Upper lobe of right lung (tissue), 1 donor: ENCODE data around the gene SLC25A3. TPM values are rescaled to one million over a fixed set of nuclear protein-coding genes. Genes with fewer than 3 reads are reported as not detected.

Source experiments
- ATAC-seq: fragments of 200-7000 bp; cut with Tn5 transposase; one replicate; pipeline ENCODE4 v1.9.1; 2020; ENCODE audit warnings: mild to moderate bottlenecking, moderate library complexity
- DNase-seq: peaks from one replicate; pipeline ENCODE4 v3.0.0-alpha.2; 2020
- H3K27ac ChIP-seq: fragments of 200-600 bp; one replicate; pipeline ENCODE4 v1.8.0; 2022
- H3K27me3 ChIP-seq: fragments of 200-600 bp; one replicate; pipeline ENCODE4 v1.8.0; 2022; ENCODE audit warnings: mild to moderate bottlenecking
- H3K36me3 ChIP-seq: fragments of 200-600 bp; one replicate; pipeline ENCODE4 v1.8.0; 2022
- H3K4me1 ChIP-seq: fragments of 200-600 bp; one replicate; pipeline ENCODE4 v1.8.0; 2022
- H3K4me3 ChIP-seq: fragments of 200-600 bp; one replicate; pipeline ENCODE4 v1.8.0; 2022; ENCODE audit warnings: mild to moderate bottlenecking
- H3K9me3 ChIP-seq: fragments of 200-600 bp; one replicate; pipeline ENCODE4 v1.8.0; 2022
- intact Hi-C: fragments of 100-400 bp; cut with DNase I; formaldehyde crosslinking; loops from one replicate; pipeline ENCODE4 v1.11.0; 2022
- total RNA-seq: library from RNA; stranded (reverse); fragmentation: NEBNext Ultra II Directional; extraction: Animal tissue kit (Norgen Biotek cat#: 25700); gene quantifications from one replicate; pipeline ENCODE4 v1.2.1, GENCODE V29; 2021
- TF ChIP-seq, protein P1 (sequence below): fragments of 200-600 bp; IDR thresholded peaks from one replicate; pipeline ENCODE4 v1.8.0; 2022; ENCODE audit warnings: antibody characterized with exemption
- donor health status: DM: no; HTN: yes; CAD: no; lungs with severe emphysema.

Gene SLC25A3
- total RNA-seq, 1 donor from 2014 or later = 355 TPM

GRCh38 chr12:98644433-98644711, 50.9 kb downstream of the SLC25A3 start:
- intact Hi-C loops = no loop called here
- TF ChIP-seq, protein P1, sequence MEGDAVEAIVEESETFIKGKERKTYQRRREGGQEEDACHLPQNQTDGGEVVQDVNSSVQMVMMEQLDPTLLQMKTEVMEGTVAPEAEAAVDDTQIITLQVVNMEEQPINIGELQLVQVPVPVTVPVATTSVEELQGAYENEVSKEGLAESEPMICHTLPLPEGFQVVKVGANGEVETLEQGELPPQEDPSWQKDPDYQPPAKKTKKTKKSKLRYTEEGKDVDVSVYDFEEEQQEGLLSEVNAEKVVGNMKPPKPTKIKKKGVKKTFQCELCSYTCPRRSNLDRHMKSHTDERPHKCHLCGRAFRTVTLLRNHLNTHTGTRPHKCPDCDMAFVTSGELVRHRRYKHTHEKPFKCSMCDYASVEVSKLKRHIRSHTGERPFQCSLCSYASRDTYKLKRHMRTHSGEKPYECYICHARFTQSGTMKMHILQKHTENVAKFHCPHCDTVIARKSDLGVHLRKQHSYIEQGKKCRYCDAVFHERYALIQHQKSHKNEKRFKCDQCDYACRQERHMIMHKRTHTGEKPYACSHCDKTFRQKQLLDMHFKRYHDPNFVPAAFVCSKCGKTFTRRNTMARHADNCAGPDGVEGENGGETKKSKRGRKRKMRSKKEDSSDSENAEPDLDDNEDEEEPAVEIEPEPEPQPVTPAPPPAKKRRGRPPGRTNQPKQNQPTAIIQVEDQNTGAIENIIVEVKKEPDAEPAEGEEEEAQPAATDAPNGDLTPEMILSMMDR = peak; percentile 6
- Histone ChIP-seq H3K27me3 (no peaks in the 10 kb centered on the region), H3K9me3 (no peaks in the 10 kb centered on the region), H3K36me3 (peaks cover 10% of the 10 kb centered on the region), H3K4me1 (peaks cover 18% of the 10 kb centered on the region), H3K4me3 (peak overlapping the region; percentile 96), H3K27ac (peak overlapping the region; percentile 88)
- DNase-seq (no peak), ATAC-seq (peak; percentile 5)

DNA sequence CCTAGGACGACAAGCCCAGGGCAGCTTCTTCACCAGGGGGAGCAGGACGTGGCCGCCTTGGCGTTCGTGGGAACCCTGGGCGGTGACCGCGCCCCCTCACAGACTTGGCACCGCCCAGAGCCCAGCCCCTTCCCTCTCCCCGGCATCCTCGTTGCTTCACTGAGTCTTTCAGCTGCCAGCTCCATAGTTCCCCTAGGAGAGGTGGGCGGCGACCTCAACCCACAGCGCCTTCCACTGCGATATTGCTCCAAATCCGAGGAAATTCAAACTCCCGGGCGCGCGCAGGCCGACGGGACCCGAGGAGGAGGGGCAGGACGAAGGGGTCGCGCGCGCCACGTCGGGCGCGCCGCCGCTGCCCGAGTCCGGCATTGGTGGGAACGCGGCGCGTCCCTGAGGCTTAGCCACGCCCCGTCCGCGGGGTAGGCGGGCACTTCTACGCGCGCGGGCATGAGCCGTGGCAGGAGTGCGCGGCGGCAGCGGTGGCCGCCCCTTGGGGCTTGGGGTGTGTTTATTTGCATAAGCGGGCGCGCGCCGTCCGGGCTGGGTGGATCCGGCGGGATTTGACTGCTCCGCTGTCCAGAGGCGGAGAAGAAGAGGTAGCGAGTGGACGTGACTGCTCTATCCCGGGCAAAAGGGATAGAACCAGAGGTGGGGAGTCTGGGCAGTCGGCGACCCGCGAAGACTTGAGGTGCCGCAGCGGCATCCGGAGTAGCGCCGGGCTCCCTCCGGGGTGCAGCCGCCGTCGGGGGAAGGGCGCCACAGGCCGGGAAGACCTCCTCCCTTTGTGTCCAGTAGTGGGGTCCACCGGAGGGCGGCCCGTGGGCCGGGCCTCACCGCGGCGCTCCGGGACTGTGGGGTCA, 51.5 kb downstream of the SLC25A3 start, which contains the start of the genes APAF1 and IKBIP:
Gene APAF1, plus strand, starts transcription at position 579 of the 860 bp plus-strand sequence. CDS start 3,070 bp downstream, outside the sequence.
Gene IKBIP, minus strand, starts transcription at position 77 of the 860 bp plus-strand sequence. CDS start 87 bp downstream, outside the sequence.
- ATAC-seq (peak; percentile 99), DNase-seq (peak; percentile 99)
- intact Hi-C loops = no loop called here
- Histone ChIP-seq H3K4me3 (peak within 1 kb of the TSS; percentile 96), H3K9me3 (no peaks in the 10 kb centered on the region), H3K4me1 (peaks cover 18% of the 10 kb centered on the region), H3K27ac (peak within 1 kb of the TSS; percentile 88), H3K36me3 (peaks cover 16% of the 10 kb centered on the region), H3K27me3 (no peaks in the 10 kb centered on the region)
- TF ChIP-seq, protein P1 = no peak

DNA sequence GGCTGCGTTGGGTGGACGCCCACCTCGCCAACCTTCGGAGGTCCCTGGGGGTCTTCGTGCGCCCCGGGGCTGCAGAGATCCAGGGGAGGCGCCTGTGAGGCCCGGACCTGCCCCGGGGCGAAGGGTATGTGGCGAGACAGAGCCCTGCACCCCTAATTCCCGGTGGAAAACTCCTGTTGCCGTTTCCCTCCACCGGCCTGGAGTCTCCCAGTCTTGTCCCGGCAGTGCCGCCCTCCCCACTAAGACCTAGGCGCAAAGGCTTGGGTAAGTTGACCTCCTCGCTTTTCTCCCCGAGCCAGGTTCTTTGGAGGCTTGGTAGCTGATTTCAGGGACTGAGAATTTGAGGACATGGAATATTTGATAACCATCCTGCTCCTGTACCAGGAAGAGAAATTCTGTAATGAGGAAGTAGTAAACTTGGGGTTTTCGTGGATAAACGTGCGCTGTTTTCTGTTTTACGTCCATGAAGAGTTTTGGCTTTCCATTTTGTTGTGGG, 52.1 kb downstream of the SLC25A3 start:
- H3K36me3 ChIP-seq = peaks cover 23% of the 10 kb centered on the region
- no peaks in the 10 kb centered on the region for H3K27me3 ChIP-seq
- intact Hi-C loops = no loop called here
- H3K27ac ChIP-seq = peak overlapping the region; percentile 88
- ATAC-seq = peak; percentile 1
- no peak for DNase-seq
- peaks cover 18% of the 10 kb centered on the region for H3K4me1 ChIP-seq
- H3K9me3 ChIP-seq = no peaks in the 10 kb centered on the region
- TF ChIP-seq, protein P1 = no peak
- H3K4me3 ChIP-seq = peak overlapping the region; percentile 96

- TF ChIP-seq, protein P1 = no peak
- Histone ChIP-seq H3K4me3 (peak overlapping the region; percentile 96), H3K27me3 (no peaks in the 10 kb centered on the region), H3K27ac (peak overlapping the region; percentile 88), H3K36me3 (peaks cover 31% of the 10 kb centered on the region), H3K9me3 (no peaks in the 10 kb centered on the region), H3K4me1 (peaks cover 18% of the 10 kb centered on the region)
- ATAC-seq (no peak), DNase-seq (no peak)
- intact Hi-C loops = no loop called here
These were observed 53.0 kb downstream of the SLC25A3 start for GRCh38 chr12:98646294-98647090.

GRCh38 chr12:98651328-98651727, 57.8 kb downstream of the SLC25A3 start:
- no peak for DNase-seq
- TF ChIP-seq, protein P1 = no peak
- Histone ChIP-seq H3K9me3 (no peaks in the 10 kb centered on the region), H3K36me3 (peaks cover 39% of the 10 kb centered on the region), H3K4me3 (no peak overlapping the region), H3K27ac (no peak overlapping the region), H3K27me3 (no peaks in the 10 kb centered on the region), H3K4me1 (peaks cover 11% of the 10 kb centered on the region)
- ATAC-seq = no peak
- intact Hi-C loops = no loop called here
